GM12878 (cell line): ENCODE results near the gene TEX36. TPM values are rescaled to one million over a fixed set of nuclear protein-coding genes. Genes with fewer than 3 reads are reported as not detected.

ENCODE experiments used
- ATAC-seq: fragments of 200-7000 bp; cut with Tn5 transposase; 3 replicates; pipeline ENCODE4 v1.9.1; 2020; ENCODE audit warnings: mild to moderate bottlenecking, moderate library complexity
- BruUV-seq: library from RNA; stranded (reverse); fragments of 400-500 nt; replicated peaks from 2 replicates; lab custom pipeline; 2021; lab: Mats Ljungman, UMichigan
- CTCF ChIA-PET: fragments of 300-600 bp; sonication (Branson Sonifier 250); formaldehyde crosslinking; extraction: SDS; loops from one replicate; lab custom pipeline; 2021; ENCODE audit warnings: inconsistent platforms; lab: Yijun Ruan, JAX
- POLR2A ChIA-PET: fragments of 350-600 bp; formaldehyde crosslinking; extraction: SDS; loops from one replicate; lab custom pipeline; 2021; ENCODE audit warnings: inconsistent platforms; lab: Charles Lee
- RAD21 ChIA-PET: fragments of 300-600 bp; sonication (Branson Sonifier 250); formaldehyde crosslinking; loops from one replicate; lab custom pipeline; 2023; ENCODE audit warnings: antibody characterized with exemption; ENCODE audit not compliant: unreplicated experiment; lab: Charles Lee
- SMC1A ChIA-PET: fragments of 300-600 bp; sonication (Branson Sonifier 250); formaldehyde crosslinking; loops from one replicate; lab custom pipeline; 2023; ENCODE audit not compliant: unreplicated experiment, uncharacterized antibody; lab: Charles Lee
- DNase-seq: peaks from one replicate; pipeline ENCODE4 v3.0.0-alpha.2; 2011; ENCODE audit warnings: low read depth, low spot score
- FAIRE-seq: peaks from 3 replicates; lab custom pipeline; 2011; peaks lifted over from hg19 to GRCh38; lab: Jason Lieb, UNC
- H2AFZ ChIP-seq: 2 replicates; pipeline ENCODE4 v1.6.0; 2011; ENCODE audit warnings: low read depth, low read length, control low read depth; ENCODE audit not compliant: control insufficient read depth
- H3K27ac ChIP-seq: 2 replicates; pipeline ENCODE4 v1.5.1; 2011; ENCODE audit warnings: control low read depth; ENCODE audit not compliant: control insufficient read depth, insufficient read depth
- H3K27me3 ChIP-seq, 2 experiments: replicated peaks in 1 of 2; 2 replicates each; pipeline versions ENCODE4 v1.6.0 to v1.6.1; 2011; ENCODE audit warnings: low read length in 1 of 2; ENCODE audit not compliant: control insufficient read depth in 2 of 2, insufficient read depth in 2 of 2
- H3K36me3 ChIP-seq, 2 experiments: 2 replicates each; pipeline ENCODE4 v1.5.1; 2011; ENCODE audit warnings: low read length in 1 of 2; ENCODE audit not compliant: control insufficient read depth in 2 of 2, insufficient read depth in 2 of 2
- H3K4me1 ChIP-seq: 2 replicates; pipeline ENCODE4 v1.6.1; 2011; ENCODE audit warnings: mild to moderate bottlenecking, low read length, moderate library complexity, mixed read lengths; ENCODE audit not compliant: control insufficient read depth, insufficient read depth
- H3K4me2 ChIP-seq: 2 replicates; pipeline ENCODE4 v1.6.0; 2011; ENCODE audit warnings: control low read depth; ENCODE audit not compliant: control insufficient read depth, insufficient read depth
- H3K4me3 ChIP-seq: fragments of 200-600 bp; sonication (generic); 2 replicates; pipeline ENCODE4 v1.5.1; 2016
- H3K79me2 ChIP-seq: 2 replicates; pipeline ENCODE4 v1.6.0; 2011; ENCODE audit warnings: low read length; ENCODE audit not compliant: control insufficient read depth, insufficient read depth
- H3K9ac ChIP-seq: 2 replicates; pipeline ENCODE4 v1.8.0; 2011; ENCODE audit warnings: low read length, control low read depth, mixed read lengths; ENCODE audit not compliant: control insufficient read depth, insufficient read depth
- H3K9me3 ChIP-seq: replicated peaks from 3 replicates; pipeline ENCODE4 v1.5.1; 2011; ENCODE audit warnings: mild to moderate bottlenecking, low read length; ENCODE audit not compliant: control insufficient read depth, insufficient read depth
- H4K20me1 ChIP-seq: 2 replicates; pipeline ENCODE4 v1.6.0; 2011; ENCODE audit not compliant: control insufficient read depth, insufficient read depth
- ASH2L ChIP-seq: fragments of 300-600, 200-600 bp; sonication (generic); IDR thresholded peaks from 2 replicates; pipeline ENCODE4 v1.6.1; 2017; ENCODE audit warnings: low read depth, mild to moderate bottlenecking, borderline replicate concordance
- ATF7 ChIP-seq: fragments of 450-650 bp; IDR thresholded peaks from 2 replicates; pipeline ENCODE4 v1.6.1; 2016; ENCODE audit warnings: low read depth, mild to moderate bottlenecking
- BRCA1 ChIP-seq: IDR thresholded peaks from 2 replicates; pipeline ENCODE4 v1.6.1; 2011; ENCODE audit warnings: low read depth, low read length, improper control_type of control experiment
- NR2C1 ChIP-seq: fragments of 450-650 bp; IDR thresholded peaks from 2 replicates; pipeline ENCODE4 v1.6.1; 2017; ENCODE audit warnings: antibody characterized with exemption, mild to moderate bottlenecking, moderate library complexity
- POLR2A ChIP-seq: IDR thresholded peaks from 2 replicates; pipeline ENCODE4 v1.6.1; 2011; ENCODE audit warnings: low read depth, mild to moderate bottlenecking, low read length
- RFX5 ChIP-seq: IDR thresholded peaks from 2 replicates; pipeline ENCODE4 v1.6.1; 2011; ENCODE audit warnings: low read depth, low read length, improper control_type of control experiment
- ZNF24 ChIP-seq: fragments of 450-650 bp; IDR thresholded peaks from 2 replicates; pipeline ENCODE4 v1.6.1; 2017; ENCODE audit warnings: antibody characterized with exemption, mild to moderate bottlenecking
- WGBS: methylation state at CpG from one replicate; pipeline ENCODE4 v1.1.6; 2016; ENCODE audit warnings: low lambda C conversion rate; ENCODE audit not compliant: insufficient replicate concordance, insufficient coverage; ENCODE audit errors: missing lambda C conversion rate; 5-methylcytosine and 5-hydroxymethylcytosine counted together
- in situ Hi-C: fragments of 300-500 bp; cut with MboI; formaldehyde crosslinking; loops from 9 replicates; pipeline ENCODE4 v1.14.3; 2018; ENCODE audit warnings: mixed read lengths
- intact Hi-C: fragments of 100-400 bp; cut with micrococcal nuclease; formaldehyde crosslinking; loops from one replicate; pipeline ENCODE4 v1.14.2; 2022; ENCODE audit not compliant: unreplicated experiment
- polyA plus RNA-seq, 11 experiments: library from polyadenylated mRNA; depleted of rRNA in 4 of 11; unstranded in 6 of 11; stranded (reverse) in 5 of 11; fragments of >200 nt; fragmentation: Nextera tagmentation in 4 of 11; fragmentation: Illumina TruSeq in 1 of 11; extraction: Ambion mirVana in 4 of 11; extraction: Trizol in 1 of 11; gene quantifications; 1 replicate in 1 of 11; 2 replicates in 10 of 11; pipeline versions ENCODE4 v1.2.1 to v1.2.3, GENCODE V29; 2011 to 2016; ENCODE audit warnings: inconsistent platforms in 2 of 11, missing spikeins in 2 of 11, low read depth in 1 of 11
- total RNA-seq, 4 experiments: library from RNA; depleted of rRNA in 3 of 4; stranded (reverse); fragments of >200 nt in 3 of 4; fragmentation: Illumina TruSeq in 1 of 4; extraction: Trizol in 1 of 4; gene quantifications; 2 replicates each; pipeline versions ENCODE4 v1.2.1 to v1.2.3, GENCODE V29; 2013 to 2021
- TF ChIP-seq, protein P1 (sequence below): IDR thresholded peaks from 2 replicates; pipeline ENCODE4 v1.6.1; 2011; ENCODE audit warnings: borderline replicate concordance, low read depth, mild to moderate bottlenecking, moderate library complexity, mixed read lengths, low read length; ENCODE audit not compliant: insufficient read depth; ENCODE audit errors: extremely low read length
- TF ChIP-seq, protein P2 (sequence below): fragments of 450-650 bp; IDR thresholded peaks from 2 replicates; pipeline ENCODE4 v1.6.1; 2017; ENCODE audit warnings: mild to moderate bottlenecking, moderate library complexity

Gene TEX36
- total and polyA plus RNA-seq, 10 of the 15 experiments (the other 5 are each of a cell fraction or from before 2014, with no cell fraction given): not detected

DNA sequence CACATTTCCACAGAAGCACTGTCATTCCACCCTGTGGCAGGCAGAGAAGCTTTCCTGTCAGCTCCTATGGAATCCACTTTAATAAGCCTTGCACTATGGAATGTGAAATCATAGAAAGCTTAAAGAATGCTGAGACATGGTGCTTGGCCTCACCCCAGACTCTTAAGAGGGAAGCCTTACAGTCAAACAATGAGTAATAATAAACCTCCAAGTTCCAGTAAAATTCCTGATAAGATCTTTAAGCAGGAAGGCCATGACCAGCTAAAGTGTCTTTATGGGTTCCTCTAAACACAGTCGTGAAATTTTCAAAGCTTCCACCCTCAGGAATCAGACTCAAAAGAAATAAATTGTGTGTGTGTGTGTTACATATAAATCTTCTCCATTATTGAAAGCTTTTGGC, 11.9 kb upstream of the TEX36 start:
- no peak overlapping the region for H3K27ac ChIP-seq
- no peak overlapping the region for H3K4me3 ChIP-seq
- in situ Hi-C loops: no loop called here
- H3K79me2 ChIP-seq: no peaks in the 10 kb centered on the region
- H3K36me3 ChIP-seq: no peaks in the 10 kb centered on the region
- no TSS peak for BruUV-seq
- DNase-seq (no peak), ATAC-seq (no peak), FAIRE-seq (no peak)
- no peaks in the 10 kb centered on the region for H3K4me1 ChIP-seq
- POLR2A ChIA-PET: no interaction called here
- no peaks in the 10 kb centered on the region for H3K9me3 ChIP-seq
- H3K9ac ChIP-seq: no peak overlapping the region
- RAD21 ChIA-PET: no interaction called here
- SMC1A ChIA-PET: interaction anchor here (1.5 kb wide), 1 partner anchor 24 kb away, joined by 3 read pairs; no protein-coding TSS in a partner anchor
- no peak overlapping the region for H3K4me2 ChIP-seq
- no peaks in the 10 kb centered on the region for H4K20me1 ChIP-seq
- no peak for TF ChIP-seq ATF7
- no peak for TF ChIP-seq RFX5
- TF ChIP-seq ZNF24: no peak
- TF ChIP-seq NR2C1: no peak
- TF ChIP-seq POLR2A: no peak
- TF ChIP-seq, protein P1, sequence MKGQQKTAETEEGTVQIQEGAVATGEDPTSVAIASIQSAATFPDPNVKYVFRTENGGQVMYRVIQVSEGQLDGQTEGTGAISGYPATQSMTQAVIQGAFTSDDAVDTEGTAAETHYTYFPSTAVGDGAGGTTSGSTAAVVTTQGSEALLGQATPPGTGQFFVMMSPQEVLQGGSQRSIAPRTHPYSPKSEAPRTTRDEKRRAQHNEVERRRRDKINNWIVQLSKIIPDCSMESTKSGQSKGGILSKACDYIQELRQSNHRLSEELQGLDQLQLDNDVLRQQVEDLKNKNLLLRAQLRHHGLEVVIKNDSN: no peak
- TF ChIP-seq BRCA1: no peak
- TF ChIP-seq ASH2L: no peak
- TF ChIP-seq, protein P2, sequence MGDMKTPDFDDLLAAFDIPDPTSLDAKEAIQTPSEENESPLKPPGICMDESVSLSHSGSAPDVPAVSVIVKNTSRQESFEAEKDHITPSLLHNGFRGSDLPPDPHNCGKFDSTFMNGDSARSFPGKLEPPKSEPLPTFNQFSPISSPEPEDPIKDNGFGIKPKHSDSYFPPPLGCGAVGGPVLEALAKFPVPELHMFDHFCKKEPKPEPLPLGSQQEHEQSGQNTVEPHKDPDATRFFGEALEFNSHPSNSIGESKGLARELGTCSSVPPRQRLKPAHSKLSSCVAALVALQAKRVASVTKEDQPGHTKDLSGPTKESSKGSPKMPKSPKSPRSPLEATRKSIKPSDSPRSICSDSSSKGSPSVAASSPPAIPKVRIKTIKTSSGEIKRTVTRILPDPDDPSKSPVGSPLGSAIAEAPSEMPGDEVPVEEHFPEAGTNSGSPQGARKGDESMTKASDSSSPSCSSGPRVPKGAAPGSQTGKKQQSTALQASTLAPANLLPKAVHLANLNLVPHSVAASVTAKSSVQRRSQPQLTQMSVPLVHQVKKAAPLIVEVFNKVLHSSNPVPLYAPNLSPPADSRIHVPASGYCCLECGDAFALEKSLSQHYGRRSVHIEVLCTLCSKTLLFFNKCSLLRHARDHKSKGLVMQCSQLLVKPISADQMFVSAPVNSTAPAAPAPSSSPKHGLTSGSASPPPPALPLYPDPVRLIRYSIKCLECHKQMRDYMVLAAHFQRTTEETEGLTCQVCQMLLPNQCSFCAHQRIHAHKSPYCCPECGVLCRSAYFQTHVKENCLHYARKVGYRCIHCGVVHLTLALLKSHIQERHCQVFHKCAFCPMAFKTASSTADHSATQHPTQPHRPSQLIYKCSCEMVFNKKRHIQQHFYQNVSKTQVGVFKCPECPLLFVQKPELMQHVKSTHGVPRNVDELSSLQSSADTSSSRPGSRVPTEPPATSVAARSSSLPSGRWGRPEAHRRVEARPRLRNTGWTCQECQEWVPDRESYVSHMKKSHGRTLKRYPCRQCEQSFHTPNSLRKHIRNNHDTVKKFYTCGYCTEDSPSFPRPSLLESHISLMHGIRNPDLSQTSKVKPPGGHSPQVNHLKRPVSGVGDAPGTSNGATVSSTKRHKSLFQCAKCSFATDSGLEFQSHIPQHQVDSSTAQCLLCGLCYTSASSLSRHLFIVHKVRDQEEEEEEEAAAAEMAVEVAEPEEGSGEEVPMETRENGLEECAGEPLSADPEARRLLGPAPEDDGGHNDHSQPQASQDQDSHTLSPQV: no peak
- TF ChIP-seq, all 136 proteins: peak for 0
- intact Hi-C loops: no loop called here
- CTCF ChIA-PET: no interaction called here
- Histone ChIP-seq H3K27me3 (no peaks in the 10 kb centered on the region), H2AFZ (no peak overlapping the region)
- 0% methylated on average over 1 of the region's 1 CpG for WGBS
